HuH-7 (cell line): ENCODE results near the gene CDRT4.

Experiments used
- DNase-seq: peaks from one replicate; pipeline ENCODE4 v3.0.0; 2011; ENCODE audit warnings: low spot score

CDRT4 gene

DNA sequence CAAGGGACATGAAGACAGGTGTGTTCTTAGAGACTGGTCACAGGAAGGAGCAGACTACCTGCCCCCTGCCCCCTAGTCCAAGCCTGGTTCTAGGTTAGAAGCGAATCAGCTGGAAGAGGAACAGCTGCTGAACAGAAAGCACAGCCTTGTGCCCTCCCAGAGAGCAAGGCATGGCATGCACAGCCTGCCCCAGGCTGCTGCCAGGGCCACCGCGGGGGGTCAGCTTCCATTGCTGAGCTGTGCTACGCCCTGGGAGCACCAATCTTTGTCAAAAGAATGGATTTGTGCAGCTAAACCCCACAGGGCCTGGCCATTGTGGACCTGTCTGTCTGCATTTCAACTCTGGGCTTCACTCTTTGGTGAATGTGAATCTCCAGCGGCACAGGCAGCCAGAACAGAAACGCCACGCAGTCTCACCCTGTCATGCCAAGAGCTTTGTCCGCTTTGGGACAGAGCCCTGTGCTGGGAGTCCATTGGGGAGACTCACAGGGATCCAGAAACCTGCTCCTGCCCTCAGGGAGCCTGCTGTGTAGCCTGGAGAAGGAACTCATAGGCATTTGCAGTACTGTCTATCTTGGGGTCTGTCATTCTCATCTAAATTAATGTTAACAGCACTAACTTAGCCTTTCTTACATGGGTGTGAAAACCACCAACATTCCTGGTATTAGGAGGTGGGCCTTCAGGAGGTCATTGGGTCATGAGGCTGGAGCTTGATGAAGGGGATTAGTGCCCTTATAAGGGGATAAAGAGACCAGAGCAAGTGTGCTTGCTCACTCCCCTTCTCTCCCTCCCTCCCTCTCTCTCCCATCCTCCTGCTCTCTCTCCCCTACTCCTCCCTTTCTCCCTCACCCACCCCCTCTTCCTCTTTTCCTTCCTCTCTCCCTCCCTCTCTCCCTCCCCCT is 25.6 kb upstream of the CDRT4 start:
- no peak for DNase-seq

DNA sequence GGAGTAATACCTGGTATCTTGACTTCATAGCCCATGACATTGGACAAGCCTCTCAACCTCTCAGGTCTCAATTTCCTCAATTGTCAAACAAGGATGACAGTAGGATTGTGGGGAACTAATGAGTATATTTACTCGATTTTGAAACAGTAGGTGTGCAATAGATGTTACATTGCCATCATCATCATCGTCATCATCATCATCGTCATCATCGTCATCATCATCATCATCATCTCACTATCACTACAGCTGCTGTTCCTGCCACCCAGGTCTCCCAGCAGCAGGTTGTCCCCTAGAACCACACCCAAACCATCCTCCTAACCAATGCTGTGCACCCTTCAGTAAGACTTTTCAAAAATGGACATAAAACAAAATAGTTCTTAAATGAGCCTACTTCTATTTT is 24.8 kb upstream of the CDRT4 start:
- no peak for DNase-seq

DNA sequence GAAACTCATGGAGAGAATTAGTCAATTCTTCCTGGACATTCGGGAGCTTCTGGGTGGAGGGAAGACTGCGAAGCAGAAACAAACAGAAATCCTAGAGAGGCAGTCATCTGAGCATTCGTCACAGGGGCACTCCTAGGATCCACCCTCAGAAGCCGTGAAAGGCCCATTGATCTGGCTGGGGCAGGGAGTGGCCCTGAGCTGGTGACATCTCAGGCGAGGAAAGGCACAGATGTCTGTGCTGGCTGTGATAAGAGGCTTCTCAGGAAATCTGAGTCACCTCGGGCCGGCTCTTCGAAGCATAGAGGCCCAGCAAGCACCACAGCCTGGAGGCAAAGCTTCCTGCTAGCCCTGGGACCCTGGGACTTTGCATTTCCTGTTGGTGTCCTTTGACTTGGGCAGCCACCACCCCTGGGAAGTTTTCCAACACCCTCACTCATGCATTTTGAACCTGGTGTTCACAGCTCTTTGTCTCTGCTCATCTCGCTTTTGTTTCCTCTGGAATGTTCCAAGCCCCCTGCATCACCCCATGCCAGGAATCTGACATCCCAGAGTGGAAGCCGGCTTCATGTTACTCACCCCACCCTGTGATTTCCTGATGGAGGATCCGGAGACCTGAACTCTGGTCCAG is 23.3 kb upstream of the CDRT4 start:
- no peak for DNase-seq

DNA sequence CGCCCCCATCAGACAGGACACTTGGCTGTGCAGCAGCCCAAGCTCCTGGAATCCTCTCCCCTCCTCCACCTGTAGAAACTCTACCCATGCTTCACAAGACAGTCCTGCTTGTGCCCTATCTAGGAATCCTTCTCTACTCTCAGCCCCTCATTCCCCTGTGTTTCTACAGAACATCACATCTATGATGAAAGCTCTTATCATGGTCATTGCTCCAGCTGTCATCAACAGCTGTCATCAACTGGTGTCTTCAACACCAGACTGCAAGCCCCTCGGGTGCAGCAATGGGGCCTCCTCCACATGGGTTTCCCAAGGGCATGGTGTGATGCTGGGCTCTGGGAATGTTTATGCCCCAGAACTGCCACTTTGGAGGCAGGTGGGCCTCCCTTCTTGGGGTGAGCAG is 21.1 kb upstream of the CDRT4 start:
- DNase-seq = no peak

DNA sequence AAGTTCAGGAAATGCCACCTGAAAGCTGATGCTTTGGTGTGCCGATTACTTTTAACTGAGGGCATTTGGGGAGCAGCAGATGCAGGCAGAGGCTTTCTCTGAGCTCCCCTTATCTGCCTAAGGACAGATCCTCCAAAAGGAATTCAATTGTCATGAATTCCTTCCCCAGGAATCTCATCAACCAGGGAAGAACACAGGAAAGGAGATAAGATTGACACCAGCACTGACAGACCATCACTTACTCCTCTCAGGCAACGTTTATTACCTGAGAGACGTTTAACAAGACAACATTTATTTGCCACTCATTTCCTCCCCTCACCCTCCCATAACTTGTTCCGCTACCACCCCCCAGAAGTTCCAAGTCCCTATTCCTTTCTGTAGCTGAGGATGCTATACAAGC is 17.6 kb upstream of the CDRT4 start:
- no peak for DNase-seq

DNA sequence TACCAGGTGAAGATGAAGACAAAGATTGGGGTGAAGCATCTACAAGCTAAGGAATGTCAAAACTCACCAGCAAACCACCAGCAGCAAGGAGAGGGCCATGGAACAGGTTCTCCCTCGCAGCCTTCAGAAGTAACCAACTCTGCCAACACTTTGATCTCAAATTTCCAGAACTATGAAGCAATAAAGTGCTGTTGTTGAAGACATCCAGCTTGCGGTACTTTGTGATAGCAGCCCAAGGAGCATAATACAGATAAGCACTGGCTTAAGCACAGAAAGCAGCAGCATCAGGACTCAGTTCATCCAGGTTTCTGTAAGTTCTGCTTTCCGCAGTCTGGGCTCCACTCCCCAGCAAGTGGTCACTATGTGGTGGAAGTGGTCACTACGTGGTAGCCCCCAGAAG is 16.0 kb upstream of the CDRT4 start:
- no peak for DNase-seq

DNA sequence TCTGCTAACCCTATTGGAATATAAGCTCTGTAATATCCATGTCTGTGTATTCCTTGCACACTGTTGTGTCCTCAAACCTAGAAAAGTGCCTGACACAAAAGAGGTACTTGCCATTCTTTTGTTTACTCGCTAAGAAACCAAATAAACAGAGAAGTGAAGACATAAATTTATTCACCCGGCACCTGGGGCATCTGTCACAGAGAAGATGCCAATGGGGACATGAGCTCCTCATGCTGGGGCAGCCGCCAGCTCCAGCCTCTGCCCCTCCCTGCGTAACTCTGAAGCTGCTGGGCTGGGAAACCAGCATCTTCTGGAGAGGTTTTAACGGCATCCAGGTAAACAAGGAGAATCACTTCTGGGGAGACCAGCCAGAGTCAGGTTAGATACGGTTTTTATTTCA is 15.1 kb upstream of the CDRT4 start:
- DNase-seq = no peak

DNA sequence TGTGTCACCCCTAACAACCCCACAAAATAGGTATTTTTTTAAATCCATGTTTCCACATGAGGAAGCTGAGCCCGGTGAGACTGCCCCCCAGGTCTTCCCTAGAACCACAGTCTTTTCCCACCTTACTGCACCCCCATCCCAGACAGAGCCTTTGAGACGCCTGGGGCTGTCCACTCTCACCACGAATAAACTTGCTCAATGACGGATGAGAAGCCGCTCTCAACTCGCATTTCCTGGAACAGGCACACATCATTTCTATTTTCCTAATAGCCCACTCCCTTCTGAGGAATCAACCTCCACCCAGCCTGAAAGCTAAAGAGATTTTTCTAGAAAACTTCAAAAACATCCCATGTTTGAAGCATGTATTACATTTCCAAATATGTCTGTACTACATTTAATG is 14.1 kb upstream of the CDRT4 start:
- no peak for DNase-seq

DNA sequence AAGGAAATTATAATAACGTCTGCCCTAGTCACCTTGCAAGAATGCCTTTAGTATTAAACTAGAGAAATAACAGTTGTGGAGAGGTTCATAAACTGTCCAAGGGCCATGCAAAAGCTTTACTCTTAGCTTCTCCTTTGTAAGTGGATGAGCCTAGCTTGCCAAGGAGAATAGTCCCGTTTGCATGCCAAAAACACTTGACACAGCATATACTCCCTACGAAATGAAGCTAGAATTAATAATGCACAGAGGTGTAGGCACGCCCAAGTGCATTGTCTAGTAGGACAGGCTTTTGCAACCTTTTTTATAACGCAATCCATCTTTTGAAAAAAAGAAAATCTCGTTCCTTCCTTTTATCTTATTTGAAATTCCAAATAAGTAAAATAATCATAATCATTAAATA is 12.8 kb upstream of the CDRT4 start:
- DNase-seq = no peak

DNA sequence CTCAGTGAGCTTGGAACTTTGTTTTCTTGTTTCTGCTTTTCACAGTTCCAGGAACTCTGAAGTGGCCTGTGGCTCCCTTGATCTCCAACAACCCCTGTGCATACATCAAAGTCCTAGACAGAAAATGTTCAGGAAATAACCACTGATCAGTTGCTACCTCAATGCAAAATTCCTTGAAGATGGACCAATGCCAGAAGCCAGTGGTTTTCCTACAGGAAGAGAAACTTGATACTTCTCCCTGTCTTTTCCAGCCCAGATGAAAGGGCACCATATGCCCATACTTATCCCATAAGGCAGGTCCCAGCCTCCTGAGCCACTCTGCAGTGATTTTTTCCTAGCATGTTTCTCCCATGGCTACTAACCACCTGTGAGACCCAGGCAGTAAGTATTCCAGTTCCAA is 12.3 kb upstream of the CDRT4 start:
- no peak for DNase-seq

DNA sequence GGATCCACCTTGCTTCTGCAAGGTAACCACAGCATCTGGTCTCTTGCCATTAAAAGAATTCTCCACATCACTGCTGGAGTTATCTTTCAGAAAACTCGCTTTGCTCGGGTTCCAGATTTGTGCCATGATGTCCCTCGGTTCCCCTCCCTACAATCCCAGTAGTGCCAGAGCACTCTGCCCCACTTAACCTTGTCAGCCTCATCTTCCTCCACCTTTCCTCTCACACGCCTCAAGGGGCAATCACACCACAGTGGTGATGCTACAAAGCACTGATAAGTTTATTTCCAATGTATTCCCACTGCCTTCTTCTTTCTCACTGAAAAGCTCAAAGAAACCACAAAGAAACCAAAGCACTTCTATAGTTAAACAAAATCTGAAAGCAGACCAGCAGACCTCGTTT is 11.4 kb upstream of the CDRT4 start:
- DNase-seq = no peak

DNA sequence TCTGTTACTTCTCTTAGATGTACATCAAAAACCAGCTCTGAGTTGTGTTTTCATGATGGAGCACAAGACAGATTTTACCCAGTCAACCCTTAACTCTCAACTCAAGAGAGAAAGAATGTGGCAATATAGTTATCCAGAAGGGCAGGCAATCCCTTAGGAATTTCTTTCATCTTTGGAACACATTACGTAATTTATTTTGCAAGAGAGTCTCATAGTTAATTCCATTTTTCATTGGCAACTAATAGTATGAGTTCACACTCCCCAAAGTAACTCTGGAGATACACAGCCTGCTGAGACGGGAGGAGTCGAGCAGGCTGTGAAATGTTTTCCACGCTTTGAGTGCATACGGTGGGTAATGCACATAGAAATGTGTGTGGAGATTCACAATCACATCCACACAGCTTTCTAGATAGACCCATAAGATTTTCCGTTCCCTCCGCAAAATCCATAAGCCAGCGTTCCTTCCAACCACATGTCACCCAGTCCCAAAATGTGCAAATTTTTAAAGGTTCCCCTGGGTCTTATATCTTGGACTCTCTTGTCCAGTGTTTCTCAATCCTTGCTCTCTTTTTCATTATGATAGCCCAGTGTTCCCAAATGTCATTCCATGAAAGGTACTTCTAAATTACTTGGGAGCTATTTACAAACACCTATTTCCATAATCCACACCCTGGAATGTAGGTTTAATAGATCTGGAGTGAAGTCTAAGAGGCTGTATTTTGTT is 8.4 kb upstream of the CDRT4 start:
- no peak for DNase-seq

DNA sequence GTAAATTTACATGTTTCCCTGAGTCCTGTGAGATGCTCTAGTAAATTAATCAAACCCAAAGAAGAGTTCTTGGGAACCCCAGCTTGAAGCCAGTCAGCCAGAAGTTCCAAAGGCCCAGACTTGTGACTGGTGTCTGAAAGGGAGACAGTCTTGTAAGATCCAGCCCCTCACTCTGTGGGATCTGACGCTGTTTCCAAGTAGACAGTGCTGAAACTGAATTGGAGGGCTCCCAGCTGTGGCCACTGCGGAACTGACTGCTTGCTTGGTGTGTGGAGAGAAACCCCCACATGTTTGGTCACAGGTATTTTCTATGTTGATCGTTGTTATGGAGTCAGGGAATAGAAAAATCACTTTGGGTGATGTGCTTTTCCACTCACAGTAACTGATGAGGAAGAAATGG is 5.5 kb upstream of the CDRT4 start:
- no peak for DNase-seq

DNA sequence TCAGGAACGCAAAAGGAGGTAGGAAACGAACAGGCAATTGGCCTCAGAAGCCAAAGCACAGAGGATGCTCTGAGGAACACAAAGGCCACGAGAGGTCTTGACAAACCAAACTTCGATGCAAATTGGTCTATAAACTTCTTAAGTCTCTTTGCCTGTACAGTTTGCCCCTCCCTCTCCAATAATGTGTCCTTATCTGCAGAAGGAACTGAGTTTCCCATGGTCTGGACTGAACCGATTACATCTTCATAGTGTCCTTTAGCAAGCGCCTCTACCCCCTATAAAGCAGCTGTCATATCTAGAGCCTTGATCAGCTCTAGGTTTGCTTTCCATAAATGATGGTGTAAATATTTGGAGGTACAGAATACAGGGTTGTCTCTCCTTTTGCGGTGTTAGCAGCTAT is 3.1 kb upstream of the CDRT4 start:
- DNase-seq = no peak

DNA sequence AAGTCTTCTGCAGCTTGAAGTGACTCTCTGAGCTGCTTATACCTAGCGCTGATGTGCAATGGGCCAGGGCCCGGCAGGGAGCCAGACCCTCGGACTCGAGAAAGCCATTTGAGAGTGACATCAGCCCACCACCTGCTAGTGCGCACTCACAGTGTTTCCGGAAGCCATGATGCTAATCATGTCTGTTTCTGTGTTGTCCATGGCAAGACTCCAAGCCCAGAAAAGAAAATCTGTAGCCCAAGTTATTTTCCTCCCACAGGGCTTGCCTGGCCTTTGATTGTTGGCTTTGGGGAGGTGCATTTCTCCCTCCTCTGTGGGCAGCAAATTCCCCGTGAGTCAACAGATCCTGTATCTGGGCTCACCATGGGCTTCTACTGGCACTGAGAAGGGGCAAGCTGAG is 1.8 kb upstream of the CDRT4 start:
- DNase-seq = no peak

DNA sequence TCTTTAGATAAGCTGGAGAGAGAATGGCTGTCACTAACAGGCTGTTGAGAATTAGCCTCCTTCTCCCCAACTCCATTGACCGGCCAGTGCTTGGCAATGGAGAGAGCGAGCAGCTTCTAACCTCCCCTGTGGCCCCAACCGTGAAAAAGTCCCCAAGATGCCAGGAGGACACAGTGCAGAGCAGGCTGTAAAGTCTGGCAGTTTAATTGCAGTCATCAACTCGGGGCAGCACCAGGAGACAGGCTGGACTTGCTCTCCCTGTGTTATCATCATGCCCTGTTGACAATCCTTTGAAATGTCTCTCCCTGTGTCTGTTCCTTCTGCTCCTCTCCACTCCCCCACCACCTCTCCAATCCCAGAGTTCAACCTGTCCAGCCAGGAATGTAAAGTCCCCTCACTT is 705 bp upstream of the CDRT4 start:
- DNase-seq = no peak

DNA sequence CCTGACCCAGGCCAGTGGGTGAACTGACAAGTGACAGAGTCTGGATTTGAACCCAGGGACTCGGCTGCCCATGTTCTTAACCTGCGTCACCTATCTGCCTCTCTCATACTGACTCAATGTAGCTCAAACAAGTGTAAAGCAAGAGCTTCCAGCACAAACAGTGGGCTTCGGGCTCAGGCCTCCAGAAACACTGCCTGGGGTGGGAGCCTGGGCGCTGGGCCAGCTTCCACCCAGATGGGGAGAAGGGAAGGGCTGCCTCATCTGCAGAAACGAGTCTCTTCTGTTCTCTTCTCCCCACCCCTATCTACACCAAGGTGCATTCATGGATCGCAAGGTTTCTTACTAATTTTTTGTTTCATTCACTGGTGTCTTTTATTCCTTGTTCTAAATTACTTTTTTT is 1.3 kb downstream of the CDRT4 start:
- no peak for DNase-seq

DNA sequence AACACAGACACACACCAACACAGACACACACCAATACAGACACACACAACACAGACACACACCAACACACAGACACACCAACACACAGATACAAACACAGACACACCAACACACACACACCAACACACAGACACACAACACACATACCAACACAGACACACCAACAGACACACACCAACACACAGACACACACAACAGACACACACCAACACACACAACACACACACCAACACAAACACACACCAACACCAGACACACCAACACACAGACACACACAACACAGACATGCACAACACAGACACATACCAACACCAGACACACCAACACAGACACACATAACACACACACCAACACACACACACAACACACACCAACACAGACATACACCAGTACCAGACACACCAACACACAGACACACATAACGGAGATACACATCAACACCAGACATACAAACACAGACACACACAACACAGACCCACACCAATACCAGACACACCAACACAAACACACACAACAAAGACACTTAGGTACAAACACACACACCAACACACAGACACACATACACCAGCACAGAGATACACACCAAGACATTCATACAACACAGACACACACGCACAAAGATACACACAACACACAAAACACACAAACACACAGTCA is 2.2 kb downstream of the CDRT4 start:
- no peak for DNase-seq

DNA sequence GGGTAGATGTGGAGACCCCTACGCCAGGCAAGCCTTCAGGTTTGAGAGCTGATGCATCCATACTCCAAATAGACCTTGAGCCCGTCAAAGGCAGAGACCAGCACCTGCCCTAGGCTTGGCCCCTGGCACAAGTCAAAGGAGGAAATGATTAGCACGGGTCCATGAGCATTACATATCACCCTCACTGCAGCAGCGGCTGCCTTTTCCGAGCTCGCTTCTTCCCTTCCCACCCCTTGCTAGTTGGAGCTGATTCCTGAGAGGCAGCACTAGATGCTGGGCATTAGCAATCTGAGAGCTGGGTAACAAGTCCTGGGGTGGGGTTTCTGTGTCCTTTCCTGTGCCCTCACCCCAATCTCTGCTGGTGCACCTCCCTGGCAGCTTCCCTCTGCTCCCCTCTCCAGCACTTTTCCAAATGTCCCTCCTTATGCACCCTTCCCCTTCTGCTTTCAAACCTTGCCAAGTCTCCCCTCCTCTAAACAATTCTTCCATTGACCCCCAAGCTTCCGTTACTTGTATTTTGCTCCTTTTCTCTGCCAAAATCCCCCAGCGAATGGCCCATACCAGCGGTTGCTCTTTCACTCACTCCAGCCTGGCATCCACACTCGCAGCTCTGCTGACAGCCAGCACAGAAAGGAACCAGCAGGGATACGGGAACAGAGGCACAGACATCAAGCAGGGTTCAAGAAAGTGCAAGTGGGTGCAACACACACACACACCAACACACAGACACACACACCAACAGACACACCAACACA is 3.0 kb downstream of the CDRT4 start:
- no peak for DNase-seq

DNA sequence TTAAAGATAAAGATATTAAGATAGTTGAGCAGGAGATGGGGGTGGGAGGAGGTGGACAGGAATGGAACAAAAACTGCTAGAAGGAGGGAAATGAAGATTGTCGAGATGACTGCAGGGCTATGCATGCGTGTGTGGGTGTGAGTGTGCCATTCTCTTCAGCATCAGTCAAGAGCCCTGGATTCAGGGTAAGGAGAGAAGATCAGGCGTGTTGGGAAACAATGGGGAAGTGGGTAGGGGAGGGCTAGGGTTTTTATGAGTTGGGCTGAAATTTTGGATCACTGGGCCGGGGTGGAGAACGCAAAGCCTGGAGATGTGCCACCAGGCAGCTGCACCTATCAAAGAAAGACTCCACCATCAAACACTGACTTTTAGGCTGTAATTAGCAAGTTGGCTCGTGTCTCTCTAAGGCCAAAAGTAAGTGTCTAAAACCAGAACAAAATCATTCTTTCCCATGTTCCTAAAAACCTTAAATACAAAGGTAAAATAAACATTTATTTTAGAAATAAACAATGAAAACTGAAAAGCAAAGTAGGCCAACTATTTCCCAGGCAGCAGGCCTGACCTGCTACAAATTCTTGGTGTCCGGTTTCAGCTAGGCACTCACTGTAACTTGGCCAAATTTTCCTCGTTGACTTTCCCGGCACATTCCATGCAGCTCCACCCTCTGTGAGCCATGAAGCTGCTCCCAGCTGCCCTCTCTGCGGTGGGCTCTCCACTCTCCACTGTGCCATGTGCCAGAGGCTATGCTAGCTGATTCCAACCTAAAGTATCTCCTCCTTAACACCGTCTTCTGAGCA is 4.2 kb downstream of the CDRT4 start:
- no peak for DNase-seq

DNA sequence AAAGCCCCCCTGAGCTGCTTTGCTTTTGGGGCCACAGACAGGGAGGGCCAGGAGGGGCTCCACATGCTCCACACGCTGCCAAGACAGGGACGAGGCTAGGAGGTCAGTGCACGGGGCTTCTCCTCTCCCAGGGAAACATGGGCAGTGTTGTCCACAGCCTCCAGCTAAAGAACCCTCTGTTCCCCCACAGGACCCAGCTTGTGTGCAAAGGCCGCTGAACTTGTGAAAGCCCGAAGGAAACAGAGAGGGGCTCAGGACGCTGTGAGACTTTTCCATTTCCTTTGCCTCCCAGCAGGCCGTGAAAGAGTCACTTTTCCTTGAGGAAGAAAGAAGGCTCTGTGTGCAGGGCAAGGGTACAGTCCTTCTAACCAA is 9.7 kb downstream of the CDRT4 start:
- DNase-seq = no peak
